Measurements from ENCODE around the gene ABHD16B.

DNA sequence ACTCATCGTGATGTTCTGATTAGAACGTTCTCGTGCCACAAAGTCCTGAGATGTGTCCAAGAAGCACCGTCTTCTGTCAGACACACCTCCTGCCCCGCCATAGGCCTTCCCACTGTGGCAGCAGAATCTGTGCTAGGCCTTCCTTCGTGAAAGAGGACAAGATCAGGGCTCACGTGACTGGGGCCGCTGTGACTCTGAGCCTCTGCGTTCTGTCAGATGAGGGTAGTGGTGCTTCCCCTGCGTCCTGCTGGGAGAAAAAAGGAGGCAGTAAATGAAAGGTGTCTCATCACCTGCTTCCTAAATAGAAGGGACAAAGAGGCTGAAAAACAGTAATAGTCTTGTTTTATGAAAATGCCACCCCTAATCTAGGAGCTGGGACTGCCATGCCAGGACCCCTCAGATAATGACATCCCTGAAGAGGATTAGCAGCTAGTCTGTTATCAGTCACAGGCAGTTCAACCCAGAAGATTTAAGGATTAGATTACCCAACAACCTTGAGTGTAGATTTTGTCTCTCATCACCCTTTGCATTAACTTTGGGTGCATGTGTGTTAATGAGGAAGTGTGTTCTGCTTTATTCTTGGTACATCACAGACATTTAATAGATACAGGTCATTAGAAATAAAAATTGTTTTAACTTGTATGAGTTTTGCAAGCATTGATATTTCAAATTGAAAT lies 37.7 kb downstream of the ABHD16B start:
- TF ChIP-seq CTCF (IDR thresholded peaks at IDR 0.05) (no peak), POLR2AphosphoS5 (IDR thresholded peaks at IDR 0.05) (no peak), POLR2A (IDR thresholded peaks at IDR 0.05) (no peak), EP300 (IDR thresholded peaks at IDR 0.05) (no peak)
